Psoas muscle (tissue), 8 donors: Measurements from ENCODE around the gene TRAPPC11. TPM values are rescaled to one million over a fixed set of nuclear protein-coding genes. Genes with fewer than 3 reads are reported as not detected.

Experiments
- ATAC-seq, 4 donors: fragments of 200-7000 bp; cut with Tn5 transposase; one replicate each; pipeline ENCODE4 v1.9.1; 2020; ENCODE audit warnings: moderate library complexity in 3 of 4, mild to moderate bottlenecking in 2 of 4
- DNase-seq, 2 donors: peaks; one replicate each; pipeline ENCODE4 v3.0.0-alpha.2; 2020
- H3K27ac ChIP-seq: fragments of 200-600 bp; one replicate; pipeline ENCODE4 v1.8.0; 2022
- H3K27me3 ChIP-seq, 3 donors: fragments of 200-600 bp in 1 of 3; one replicate each; pipeline versions ENCODE4 v1.6.1 to v1.8.0; 2013 to 2022; ENCODE audit warnings: low read length in 2 of 3, mild to moderate bottlenecking in 2 of 3, moderate library complexity in 1 of 3; ENCODE audit not compliant: insufficient read depth in 3 of 3
- H3K36me3 ChIP-seq, 2 donors: fragments of 200-600 bp in 1 of 2; one replicate each; pipeline versions ENCODE4 v1.6.1 to v1.8.0; 2013 to 2022; ENCODE audit warnings: low read depth in 1 of 2, mild to moderate bottlenecking in 1 of 2, moderate library complexity in 1 of 2; ENCODE audit not compliant: insufficient read depth in 1 of 2
- H3K4me1 ChIP-seq: fragments of 200-600 bp; one replicate; pipeline ENCODE4 v1.8.0; 2022
- H3K4me3 ChIP-seq: fragments of 200-600 bp; one replicate; pipeline ENCODE4 v1.8.0; 2022; ENCODE audit warnings: mild to moderate bottlenecking
- H3K9me3 ChIP-seq: fragments of 200-600 bp; one replicate; pipeline ENCODE4 v1.8.0; 2022
- CTCF ChIP-seq: fragments of 200-600 bp; IDR thresholded peaks from one replicate; pipeline ENCODE4 v1.8.0; 2022; ENCODE audit warnings: antibody characterized with exemption
- WGBS, 3 donors: extraction: QIAGEN DNeasy Blood & Tissue Kit; methylation state at CpG; one replicate each; pipeline versions ENCODE4 v1.1.6 to v1.1.7; 2013; 5-methylcytosine and 5-hydroxymethylcytosine counted together
- intact Hi-C, 2 donors: fragments of 100-400 bp; cut with DNase I; formaldehyde crosslinking; loops; one replicate each; pipeline versions ENCODE4 v1.11.0 to v1.14.2; 2022
- polyA plus RNA-seq, 3 donors: library from polyadenylated mRNA; stranded (reverse); fragments of 200-250 nt; gene quantifications; one replicate each; pipeline ENCODE4 v1.2.3, GENCODE V29; 2013
- total RNA-seq, 4 donors: library from RNA; stranded (reverse); fragmentation: NEBNext Ultra II Directional in 2 of 4; extraction: Animal tissue kit (Norgen Biotek cat#: 25700) in 2 of 4; gene quantifications; one replicate each; pipeline versions ENCODE4 v1.2.1 to v1.2.4, GENCODE V29; 2021 to 2023
- donor health status: healthy with polysubstance abuse.
- donor health status: DM: no; HTN: no; CAD: no; lungs with moderate emphysema.
- donor health status: Bipolar disorder and iron deficiency.
- donor health status: healthy.
- donor health status: DM: yes; HTN: yes; CAD: no.
- donor health status: DM: no; HTN: no; CAD: no.
- donor health status: DM: no; HTN: no; CAD: no.
- donor health status: DM: yes; HTN: yes; CAD: no.

Gene TRAPPC11
- total and polyA plus RNA-seq, 7 donors: 10.5 to 24.3 (median 20.6) TPM

GRCh38 chr4:183635741-183636140 is 23.4 kb upstream of the TRAPPC11 start:
- ATAC-seq (no peak), DNase-seq (no peak)
- TF ChIP-seq CTCF: no peak
- intact Hi-C loops: no loop called here
- no peaks in the 10 kb centered on the region for H3K9me3 ChIP-seq
- 69 to 77% (median 73%) methylated on average over 5 of the region's 5 CpGs for WGBS, 3 donors
- H3K27me3 ChIP-seq: no peaks in the 10 kb centered on the region
- no peaks in the 10 kb centered on the region for H3K4me1 ChIP-seq
- H3K36me3 ChIP-seq: peaks cover 0 to 3% of the 10 kb centered on the region in 2 donors
- H3K4me3 ChIP-seq: no peak overlapping the region
- H3K27ac ChIP-seq: no peak overlapping the region

- intact Hi-C loops: no loop called here
- no peak for DNase-seq
- 90 to 94% (median 90%) methylated on average over 8 of the region's 8 CpGs for WGBS, 3 donors
- no peak overlapping the region for H3K27ac ChIP-seq
- no peak for ATAC-seq
- H3K27me3 ChIP-seq: no peaks in the 10 kb centered on the region
- no peak for TF ChIP-seq CTCF
- no peaks in the 10 kb centered on the region for H3K4me1 ChIP-seq
- peaks cover 0 to 6% of the 10 kb centered on the region in 2 donors for H3K36me3 ChIP-seq
- H3K9me3 ChIP-seq: no peaks in the 10 kb centered on the region
- H3K4me3 ChIP-seq: no peak overlapping the region
These were observed 22.6 kb upstream of the TRAPPC11 start for GRCh38 chr4:183636503-183636902.

- 69 to 72% (median 70%) methylated on average over 5 of the region's 5 CpGs for WGBS, 3 donors
- Histone ChIP-seq H3K27me3 (no peaks in the 10 kb centered on the region), H3K4me3 (no peak overlapping the region), H3K27ac (no peak overlapping the region), H3K9me3 (no peaks in the 10 kb centered on the region), H3K36me3 (peaks cover 0 to 10% of the 10 kb centered on the region in 2 donors), H3K4me1 (no peaks in the 10 kb centered on the region)
- intact Hi-C loops: no loop called here
- no peak for TF ChIP-seq CTCF
- ATAC-seq (no peak), DNase-seq (no peak)
These were observed 22.2 kb upstream of the TRAPPC11 start for GRCh38 chr4:183636923-183637322.

GRCh38 chr4:183637461-183637860 is 21.6 kb upstream of the TRAPPC11 start:
- no peaks in the 10 kb centered on the region for H3K27me3 ChIP-seq
- H3K36me3 ChIP-seq: peaks cover 0 to 12% of the 10 kb centered on the region in 2 donors
- H3K9me3 ChIP-seq: no peaks in the 10 kb centered on the region
- DNase-seq (no peak), ATAC-seq (no peak)
- intact Hi-C loops: no loop called here
- H3K4me1 ChIP-seq: no peaks in the 10 kb centered on the region
- 84 to 91% (median 88%) methylated on average over 3 of the region's 3 CpGs for WGBS, 3 donors
- no peak for TF ChIP-seq CTCF
- no peak overlapping the region for H3K4me3 ChIP-seq
- no peak overlapping the region for H3K27ac ChIP-seq

GRCh38 chr4:183638436-183638835 is 20.7 kb upstream of the TRAPPC11 start:
- TF ChIP-seq CTCF: no peak
- WGBS, 3 donors: 66 to 82% (median 78%) methylated on average over 5 of the region's 5 CpGs
- Histone ChIP-seq H3K9me3 (no peaks in the 10 kb centered on the region), H3K27me3 (no peaks in the 10 kb centered on the region), H3K4me1 (no peaks in the 10 kb centered on the region), H3K27ac (no peak overlapping the region), H3K36me3 (peaks cover 0 to 18% of the 10 kb centered on the region in 2 donors), H3K4me3 (no peak overlapping the region)
- DNase-seq (no peak), ATAC-seq (no peak)
- intact Hi-C loops: no loop called here
